Urinary bladder (tissue), 4 donors: Measurements from ENCODE around the gene TMEM117. TPM values are rescaled to one million over a fixed set of nuclear protein-coding genes. Genes with fewer than 3 reads are reported as not detected.
"Not testable (repeated sequence)": the region's sequence is repeated elsewhere in the genome, so short reads cannot be mapped to it uniquely, and the experiment has no call there.

Source experiments
- DNase-seq: peaks from one replicate; pipeline ENCODE4 v3.0.0-alpha.2; 2015; ENCODE audit errors: extremely low spot score
- H3K27ac ChIP-seq: one replicate; pipeline ENCODE4 v1.5.1; 2013; ENCODE audit warnings: low read depth, mild to moderate bottlenecking, moderate library complexity
- H3K36me3 ChIP-seq: one replicate; pipeline ENCODE4 v1.6.1; 2013; ENCODE audit warnings: mild to moderate bottlenecking, moderate library complexity; ENCODE audit not compliant: insufficient read depth
- H3K4me1 ChIP-seq: one replicate; pipeline ENCODE4 v1.6.1; 2013; ENCODE audit warnings: mild to moderate bottlenecking, moderate library complexity; ENCODE audit not compliant: insufficient read depth
- H3K4me3 ChIP-seq: one replicate; pipeline ENCODE4 v1.5.1; 2013; ENCODE audit warnings: low read depth, low read length
- WGBS: extraction: QIAGEN DNeasy Blood & Tissue Kit; methylation state at CpG from one replicate; pipeline ENCODE4 v1.1.7; 2013; 5-methylcytosine and 5-hydroxymethylcytosine counted together
- polyA plus RNA-seq: library from polyadenylated mRNA; stranded (reverse); fragments of 200-250 nt; gene quantifications from one replicate; pipeline ENCODE4 v1.2.3, GENCODE V29; 2013
- total RNA-seq: library from RNA; depleted of rRNA; stranded (reverse); fragments of >200 nt; gene quantifications from one replicate; pipeline ENCODE4 v1.2.3, GENCODE V29; 2014
- donor health status: healthy with polysubstance abuse.
- donor health status: healthy.

Gene TMEM117
- total and polyA plus RNA-seq, 2 donors, result 9.2 to 31.1 TPM

DNA sequence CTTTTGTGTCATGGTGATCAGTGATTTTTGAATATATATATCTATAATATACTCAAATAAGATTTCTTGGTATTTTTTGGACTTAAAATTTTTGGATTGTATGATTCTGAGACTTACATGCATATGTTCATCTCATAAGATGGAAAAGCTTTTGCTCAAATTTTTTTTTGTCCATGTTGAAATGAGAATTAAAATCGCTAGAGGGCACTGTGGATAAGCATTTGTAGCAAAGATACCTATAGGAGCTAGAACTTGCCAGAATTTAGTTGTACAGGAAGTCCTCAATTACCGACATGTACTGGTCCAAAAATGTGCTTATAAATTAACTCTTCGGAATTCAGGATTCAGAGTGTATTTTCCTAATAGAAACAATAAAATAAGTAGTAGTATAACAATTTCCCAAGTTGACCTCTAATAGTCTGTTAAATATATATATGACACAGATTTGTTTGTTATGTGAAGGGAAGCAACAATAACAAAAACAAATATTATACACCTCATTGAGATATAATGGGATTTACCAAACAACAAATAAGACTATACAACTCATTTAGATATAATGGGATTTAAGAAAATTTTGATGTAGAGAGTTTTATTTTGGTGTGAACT lies 179.6 kb downstream of the TMEM117 start:
- peak; percentile 36 for DNase-seq
- H3K4me1 ChIP-seq, result no peaks in the 10 kb centered on the region
- WGBS, result 2% methylated on average over 3 of the region's 3 CpGs
- no peak overlapping the region for H3K4me3 ChIP-seq
- H3K27ac ChIP-seq, result no peak overlapping the region
- H3K36me3 ChIP-seq, result no peaks in the 10 kb centered on the region

DNA sequence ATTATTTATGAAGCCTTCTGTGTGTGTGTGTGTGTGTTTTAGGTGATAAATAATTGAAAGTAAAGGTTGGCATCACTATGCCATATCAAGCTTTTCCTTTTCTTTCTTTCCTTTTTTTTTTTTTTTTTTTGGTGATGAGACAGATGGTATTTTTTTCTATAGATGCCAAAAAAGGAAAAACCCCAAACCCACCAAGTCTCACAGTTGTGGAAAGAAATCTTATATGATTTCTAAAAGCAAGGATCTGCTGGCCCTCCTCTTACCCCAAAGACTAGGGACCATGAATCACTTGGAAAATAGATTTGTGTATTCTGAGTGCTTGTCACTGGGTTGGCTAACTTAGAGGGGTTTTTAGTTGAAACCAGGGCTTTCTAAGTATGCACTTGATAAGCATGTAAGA lies 181.3 kb downstream of the TMEM117 start:
- H3K4me3 ChIP-seq, result no peak overlapping the region
- no peak for DNase-seq
- no peaks in the 10 kb centered on the region for H3K4me1 ChIP-seq
- no peak overlapping the region for H3K27ac ChIP-seq
- H3K36me3 ChIP-seq, result no peaks in the 10 kb centered on the region

DNA sequence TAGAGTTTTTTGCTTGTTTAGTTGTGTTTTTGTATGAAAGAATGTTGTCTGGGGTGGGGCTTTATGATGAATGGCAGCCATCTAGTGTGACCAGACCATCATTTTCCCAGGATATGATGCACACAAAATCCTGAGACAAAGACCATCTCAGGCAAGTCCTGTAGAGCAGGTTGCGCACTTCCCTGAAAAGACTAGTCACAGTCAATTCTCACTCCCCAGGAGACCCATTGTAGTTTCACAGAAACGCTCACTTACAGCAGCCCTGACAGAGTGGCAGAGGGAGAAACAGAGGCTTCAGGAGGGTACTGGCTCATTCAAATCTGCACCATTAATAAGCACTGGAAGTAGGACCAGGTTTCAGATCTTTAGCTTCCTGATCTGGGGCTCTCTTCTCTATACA lies 183.2 kb downstream of the TMEM117 start:
- Histone ChIP-seq H3K27ac (no peak overlapping the region), H3K36me3 (no peaks in the 10 kb centered on the region), H3K4me3 (no peak overlapping the region), H3K4me1 (no peaks in the 10 kb centered on the region)
- DNase-seq, result no peak
- WGBS, result 74% methylated on average over 2 of the region's 2 CpGs

DNA sequence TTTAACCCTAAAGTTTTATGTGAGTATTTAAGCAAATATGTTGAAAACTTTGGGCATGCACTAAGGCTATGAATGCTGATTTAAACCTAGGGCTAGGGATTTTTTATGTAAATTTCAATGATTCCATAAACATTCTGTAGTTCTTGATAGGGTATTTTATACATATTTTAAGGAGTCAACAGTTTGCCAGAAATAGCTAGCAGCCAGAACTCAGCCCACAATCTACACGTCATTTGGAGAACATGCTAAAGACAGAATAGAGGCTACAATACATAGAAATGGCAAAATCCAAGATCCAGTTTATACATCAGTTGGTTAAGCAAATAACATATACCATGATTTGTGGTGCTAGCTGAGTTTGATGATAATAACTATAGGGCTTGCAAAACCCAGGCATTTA lies 184.7 kb downstream of the TMEM117 start:
- no peaks in the 10 kb centered on the region for H3K4me1 ChIP-seq
- no peak for DNase-seq
- no peaks in the 10 kb centered on the region for H3K36me3 ChIP-seq
- H3K27ac ChIP-seq, result no peak overlapping the region
- no peak overlapping the region for H3K4me3 ChIP-seq
- WGBS, result 90% methylated on average over 1 of the region's 1 CpG

DNA sequence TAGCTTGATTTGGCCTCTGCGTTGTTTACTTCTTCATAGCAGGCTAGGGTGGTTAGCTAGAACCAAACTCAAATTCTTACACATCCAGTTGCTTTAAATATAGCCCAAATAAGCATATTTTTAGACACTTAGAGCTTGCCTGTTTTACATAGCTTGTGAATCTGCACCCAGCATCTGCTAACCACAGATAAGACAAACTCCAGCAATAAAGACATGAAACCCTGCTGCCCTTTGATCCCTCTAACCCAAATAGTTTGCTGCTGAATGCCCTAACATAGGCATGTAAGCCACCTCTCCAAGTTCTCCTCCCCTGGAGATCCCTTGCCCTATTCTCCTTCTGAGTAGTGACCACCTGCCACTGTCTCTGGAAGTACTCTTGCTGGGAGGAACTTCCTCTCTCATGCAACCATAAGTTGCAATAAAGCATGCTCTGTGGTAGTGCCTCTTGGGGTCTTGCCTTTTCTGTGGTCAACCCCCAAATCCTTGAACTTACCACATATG lies 185.6 kb downstream of the TMEM117 start:
- WGBS, result 92% methylated on average over 1 of the region's 1 CpG
- Histone ChIP-seq H3K27ac (no peak overlapping the region), H3K4me1 (no peaks in the 10 kb centered on the region), H3K4me3 (no peak overlapping the region), H3K36me3 (no peaks in the 10 kb centered on the region)
- DNase-seq, result no peak

DNA sequence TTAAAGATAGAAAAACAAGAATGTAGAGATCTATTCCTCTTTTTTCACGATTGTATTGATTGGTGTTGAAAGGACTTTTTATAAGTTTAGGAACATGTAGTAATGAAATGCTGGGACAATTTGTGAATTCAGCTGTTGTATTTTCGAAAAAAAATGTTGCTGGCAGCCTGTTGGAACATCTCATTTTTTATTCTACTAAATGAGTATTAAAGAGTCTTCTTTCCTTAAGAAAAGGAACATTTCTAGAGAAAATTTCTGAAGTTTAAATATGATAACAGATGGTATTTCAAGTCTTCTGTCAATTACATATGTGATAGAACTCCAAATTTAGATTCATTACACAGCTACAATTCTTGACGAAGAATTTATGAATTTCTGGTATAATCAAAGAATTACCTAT lies 189.6 kb downstream of the TMEM117 start:
- Histone ChIP-seq H3K4me3 (no peak overlapping the region), H3K36me3 (no peaks in the 10 kb centered on the region), H3K27ac (no peak overlapping the region), H3K4me1 (no peaks in the 10 kb centered on the region)
- no peak for DNase-seq
- 85% methylated on average over 3 of the region's 3 CpGs for WGBS

DNA sequence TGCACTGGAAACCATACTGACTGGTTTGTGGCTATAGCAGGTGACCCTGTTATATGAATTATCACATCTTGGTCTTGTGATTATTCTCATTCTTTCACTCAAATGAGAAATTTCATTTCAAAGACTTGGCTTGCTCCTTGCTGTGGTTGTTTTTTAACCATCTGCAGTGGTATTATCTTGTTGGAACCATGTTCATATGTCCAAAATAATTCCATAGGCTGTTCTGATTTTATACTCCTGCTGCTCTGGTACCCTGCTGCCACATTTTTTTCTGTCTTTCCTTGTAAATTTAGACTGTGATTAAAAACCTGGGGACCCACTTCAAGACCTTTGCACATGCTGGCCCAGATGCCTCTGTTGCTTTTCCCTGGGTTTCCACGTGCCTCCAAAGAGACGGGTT lies 190.2 kb downstream of the TMEM117 start:
- no peaks in the 10 kb centered on the region for H3K36me3 ChIP-seq
- no peak overlapping the region for H3K27ac ChIP-seq
- 94% methylated on average over 2 of the region's 2 CpGs for WGBS
- no peak for DNase-seq
- H3K4me3 ChIP-seq, result no peak overlapping the region
- H3K4me1 ChIP-seq, result no peaks in the 10 kb centered on the region

DNA sequence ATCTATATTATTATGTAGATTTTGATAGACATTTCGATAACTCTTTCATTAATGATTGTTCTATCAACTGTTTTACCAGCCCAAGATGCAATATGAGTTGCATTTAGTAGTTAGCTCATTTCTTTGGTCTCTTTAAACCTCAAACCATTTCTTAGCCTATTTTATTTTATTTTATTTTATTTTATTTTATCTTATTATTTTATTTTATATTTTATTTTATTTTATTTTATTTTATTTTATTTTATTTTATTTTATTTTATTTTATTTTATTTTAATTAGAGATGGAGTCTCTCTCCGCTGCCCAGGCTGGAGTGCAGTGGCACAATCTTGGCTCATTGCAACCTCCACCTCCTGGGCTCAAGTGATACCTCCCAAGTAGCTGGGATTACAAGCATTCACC lies 191.0 kb downstream of the TMEM117 start:
- H3K4me1 ChIP-seq, H3K27ac ChIP-seq, DNase-seq, H3K4me3 ChIP-seq, H3K36me3 ChIP-seq: not testable (repeated sequence)
- 76% methylated on average over 2 of the region's 2 CpGs for WGBS

DNA sequence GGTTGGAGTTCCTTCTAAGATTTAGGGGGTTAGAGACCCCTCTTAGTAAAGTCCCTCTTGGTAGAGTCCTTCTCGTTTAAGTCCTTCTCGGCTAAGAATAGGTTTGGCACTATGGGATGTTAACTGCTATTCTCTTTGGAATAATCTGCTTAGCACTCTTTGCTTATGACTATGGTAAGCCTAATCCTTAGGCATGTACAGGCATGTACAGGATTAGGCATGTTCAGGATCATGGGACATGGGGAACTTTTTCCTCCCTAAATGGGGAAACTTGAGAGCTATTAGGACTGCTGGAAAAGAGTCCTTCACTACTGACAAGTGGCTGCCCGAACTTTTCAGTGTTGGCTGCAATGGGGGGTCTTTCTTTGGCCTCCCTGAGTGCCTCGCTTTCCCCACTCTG lies 193.3 kb downstream of the TMEM117 start:
- H3K4me3 ChIP-seq, result no peak overlapping the region
- H3K4me1 ChIP-seq, result no peaks in the 10 kb centered on the region
- 97% methylated on average over 4 of the region's 4 CpGs for WGBS
- DNase-seq, result no peak
- H3K36me3 ChIP-seq, result no peaks in the 10 kb centered on the region
- H3K27ac ChIP-seq, result no peak overlapping the region

DNA sequence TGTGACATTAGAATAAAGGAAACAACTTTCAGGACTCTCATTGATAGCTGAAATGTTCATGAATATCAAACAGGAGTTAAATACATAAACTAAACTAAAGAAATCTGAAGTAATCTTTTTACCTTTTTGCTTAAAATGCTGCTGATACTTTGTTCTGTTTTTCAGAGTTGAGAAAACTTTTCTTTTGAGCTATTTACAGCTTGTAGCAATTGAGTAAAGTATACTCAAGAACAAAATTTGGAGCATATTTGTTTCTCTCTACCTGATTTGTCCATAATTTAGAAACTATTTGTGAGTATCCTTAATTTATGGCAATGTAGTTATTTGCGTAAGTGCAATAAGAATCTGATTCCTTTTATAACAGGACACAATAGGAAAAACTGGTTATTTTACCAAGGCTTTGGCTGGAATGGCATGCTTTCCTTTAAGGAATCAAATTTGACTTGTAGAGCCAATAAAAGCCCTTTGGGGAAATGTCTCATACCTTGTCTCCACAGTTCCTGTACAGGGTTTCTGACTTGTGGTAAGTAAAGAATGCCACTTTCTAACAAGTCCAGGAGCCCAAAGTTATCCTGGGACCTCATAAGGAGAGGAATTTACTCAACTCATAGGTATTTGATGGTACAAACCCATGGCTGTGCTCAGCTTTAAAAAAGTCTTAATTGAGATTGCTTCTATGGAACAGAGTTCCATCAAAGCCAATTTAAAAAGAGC lies 195.7 kb downstream of the TMEM117 start:
- Histone ChIP-seq H3K4me1 (no peaks in the 10 kb centered on the region), H3K4me3 (no peak overlapping the region), H3K36me3 (no peaks in the 10 kb centered on the region), H3K27ac (no peak overlapping the region)
- no peak for DNase-seq
- 99% methylated on average over 1 of the region's 1 CpG for WGBS

DNA sequence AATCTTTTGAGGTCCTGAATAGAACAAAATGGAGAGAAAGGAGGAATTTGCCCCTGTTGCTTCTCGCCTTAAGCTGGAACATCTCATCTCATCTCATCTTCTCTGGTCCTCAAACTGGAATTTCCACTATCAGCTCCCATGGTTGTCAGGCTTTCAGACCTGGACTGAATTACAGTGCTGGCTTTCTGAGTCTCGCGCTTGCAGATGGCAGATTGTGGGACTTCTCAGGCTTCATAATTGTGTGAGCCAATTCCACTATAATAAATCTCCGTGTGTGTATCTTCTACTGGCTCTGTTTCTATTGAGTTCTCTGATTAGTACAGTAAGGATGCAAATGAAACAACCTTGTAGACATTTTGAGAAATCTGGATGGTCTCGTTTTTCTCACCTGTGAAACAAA lies 199.0 kb downstream of the TMEM117 start:
- Histone ChIP-seq H3K36me3 (no peaks in the 10 kb centered on the region), H3K27ac (no peak overlapping the region), H3K4me3 (no peak overlapping the region), H3K4me1 (no peaks in the 10 kb centered on the region)
- 83% methylated on average over 5 of the region's 5 CpGs for WGBS
- no peak for DNase-seq

DNA sequence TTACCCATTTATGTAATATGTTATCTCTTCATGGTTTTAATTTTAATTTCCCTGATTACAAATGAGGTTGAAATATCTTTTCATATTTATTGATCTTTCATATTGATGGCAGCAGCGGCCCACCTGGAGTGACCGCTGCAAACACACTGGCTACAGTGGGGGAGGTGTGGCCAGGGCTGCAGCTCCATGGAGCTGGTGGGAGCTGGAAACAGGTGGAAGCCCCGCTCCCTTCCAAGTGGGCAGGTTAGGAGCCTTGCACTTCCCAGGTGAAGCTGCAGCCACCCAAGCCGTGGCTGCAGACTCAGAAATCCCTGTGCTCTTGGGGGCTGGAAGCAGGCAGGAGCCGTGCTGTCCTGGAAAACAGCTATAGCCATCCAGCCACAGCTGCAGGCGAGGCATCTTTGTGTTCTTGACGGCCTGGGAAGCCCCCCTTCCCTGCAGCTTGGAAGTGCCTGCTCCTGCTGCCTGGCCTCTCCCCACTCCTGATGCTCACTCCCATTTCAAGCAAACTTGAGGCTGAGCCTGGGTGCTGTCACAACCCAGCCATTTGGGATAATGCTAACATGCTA lies 201.1 kb downstream of the TMEM117 start:
- no peaks in the 10 kb centered on the region for H3K4me1 ChIP-seq
- no peak for DNase-seq
- WGBS, result 90% methylated on average over 7 of the region's 7 CpGs

DNA sequence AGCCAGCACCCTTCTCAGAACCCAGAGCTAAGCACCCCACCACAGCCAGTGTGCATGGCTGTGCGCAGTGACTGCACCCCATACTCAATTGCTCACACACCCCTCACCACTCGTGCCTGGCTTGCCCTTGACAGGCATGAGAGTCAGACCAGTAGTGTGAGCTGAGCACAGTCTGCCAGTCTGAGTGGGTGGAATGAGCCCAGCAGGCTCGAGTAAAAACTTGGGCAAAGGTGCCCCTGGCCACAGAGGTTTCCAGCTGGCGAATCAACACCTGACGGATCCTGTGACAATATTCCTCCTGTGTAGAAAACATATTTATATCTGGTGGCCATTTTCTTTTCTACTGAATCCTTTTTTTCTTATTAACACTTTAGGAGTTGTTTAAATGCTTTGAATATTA lies 202.5 kb downstream of the TMEM117 start:
- DNase-seq, result no peak
- WGBS, result 89% methylated on average over 5 of the region's 5 CpGs
- no peak overlapping the region for H3K27ac ChIP-seq
- no peaks in the 10 kb centered on the region for H3K36me3 ChIP-seq
- H3K4me1 ChIP-seq, result no peaks in the 10 kb centered on the region
- H3K4me3 ChIP-seq, result no peak overlapping the region

More for the DNA sequence above, 201.1 kb downstream of the TMEM117 start:
- H3K27ac ChIP-seq, result no peak overlapping the region
- no peak overlapping the region for H3K4me3 ChIP-seq
- H3K36me3 ChIP-seq, result no peaks in the 10 kb centered on the region

DNA sequence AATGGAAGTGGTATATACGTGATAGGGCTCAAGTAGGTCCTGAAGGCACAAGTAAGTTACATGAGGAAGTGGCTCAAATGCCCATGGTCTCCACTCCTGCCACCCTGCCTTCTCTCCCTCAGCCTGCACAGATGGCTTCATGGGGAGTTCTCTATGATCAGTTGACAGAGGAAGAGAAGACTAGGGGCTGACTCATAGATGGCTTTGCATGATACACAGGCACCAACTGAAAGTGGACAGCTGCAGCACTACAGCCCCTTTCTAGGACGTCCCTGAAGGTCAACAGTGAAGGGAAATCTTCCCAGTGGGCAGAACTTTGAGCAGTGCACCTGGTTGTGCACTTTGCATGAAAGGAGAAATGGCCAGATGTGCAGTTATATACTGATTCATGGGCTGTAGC lies 208.6 kb downstream of the TMEM117 start:
- DNase-seq, H3K27ac ChIP-seq, H3K36me3 ChIP-seq, H3K4me1 ChIP-seq, H3K4me3 ChIP-seq: not testable (repeated sequence)
- 89% methylated on average over 2 of the region's 2 CpGs for WGBS
